ENCODE data around the gene HACD4. TPM values are rescaled to one million over a fixed set of nuclear protein-coding genes. Genes with fewer than 3 reads are reported as not detected.

Gene HACD4
- total and polyA plus RNA-seq, 2 donors (not counting 3 experiments of a cell fraction or from before 2014, with no cell fraction given): 1.3 to 1.4 TPM

GRCh38 chr9:20985851-20986600 lies 45.4 kb downstream of the HACD4 start:
- Histone ChIP-seq H3K27ac (ENCODE audit: insufficient read depth, low read depth, low read length) (no peak overlapping the region), H3K4me2 (ENCODE audit: insufficient read depth, low read length) (no peak overlapping the region), H3K36me3 (ENCODE audit: control insufficient read depth in 2 of 2, extremely low read depth in 1 of 2, insufficient read depth in 2 of 2, low read length in 2 of 2) (peaks cover 2 to 8% of the 10 kb centered on the region in 2 experiments), H3K27me3 (ENCODE audit: control insufficient read depth in 2 of 2, insufficient read depth in 2 of 2, low read length in 2 of 2) (no peaks in the 10 kb centered on the region), H3K9me1 (replicated peaks; ENCODE audit: control insufficient read depth, extremely low read depth, insufficient read depth, low read length) (no peaks in the 10 kb centered on the region), H3K4me1 (ENCODE audit: control insufficient read depth, extremely low read depth, insufficient read depth, low read length) (peaks cover 6% of the 10 kb centered on the region), H3K4me3 (replicated peaks in 1 of 3; ENCODE audit: insufficient read depth in 1 of 3, low read depth in 1 of 3, low read length in 3 of 3) (no peak overlapping the region), H3K9me3 (replicated peaks; ENCODE audit: control insufficient read depth, insufficient read depth, low read length) (no peaks in the 10 kb centered on the region), H3K9ac (replicated peaks; ENCODE audit: extremely low read depth, insufficient read depth, low read length) (no peak overlapping the region), H3K79me2 (ENCODE audit: control insufficient read depth, insufficient read depth, low read length) (no peaks in the 10 kb centered on the region), H4K20me1 (replicated peaks; ENCODE audit: control insufficient read depth, extremely low read depth, insufficient read depth, low read length) (no peaks in the 10 kb centered on the region), H2AFZ (ENCODE audit: low read depth, low read length) (no peak overlapping the region)
- ChIA-PET POLR2A (no interaction called here), CTCF (interaction anchor here (0.6 to 1.3 kb wide), 3 partner anchors 102 to 1521 kb away, joined by 3 to 4 read pairs (median 3); no protein-coding TSS in a partner anchor)
- dilution Hi-C loops (cut with MboI; ENCODE audit: extremely low pct_ligation_motif_present, low sequenced_read_pairs): no loop called here
- DNase-seq (ENCODE audit: low read depth, low spot score) (no peak), FAIRE-seq (no peak)
- intact Hi-C loops (cut with micrococcal nuclease): no loop called here
- TF ChIP-seq POLR2AphosphoS5 (IDR thresholded peaks at IDR 0.05; ENCODE audit: insufficient read depth, low read depth, low read length): no peak
- no peak for TF ChIP-seq EZH2 (IDR thresholded peaks at IDR 0.05; ENCODE audit: borderline replicate concordance, low read depth, low read length, severe bottlenecking)
- no peak for TF ChIP-seq MYC (IDR thresholded peaks at IDR 0.05; ENCODE audit: low read depth, low read length)
- TF ChIP-seq GATA2 (IDR thresholded peaks at IDR 0.05; ENCODE audit: insufficient read depth, insufficient read length, low read depth, low read length): no peak
- no peak for TF ChIP-seq FOS (IDR thresholded peaks at IDR 0.05; ENCODE audit: borderline replicate concordance, insufficient read depth, low read length)
- TF ChIP-seq POLR2A (IDR thresholded peaks at IDR 0.05; ENCODE audit: low read depth, low read length): no peak
- no peak for TF ChIP-seq CTCF (IDR thresholded peaks at IDR 0.05; ENCODE audit: extremely low read depth in 1 of 2, insufficient read depth in 1 of 2, low read depth in 1 of 2, low read length in 2 of 2)
- TF ChIP-seq MAX (IDR thresholded peaks at IDR 0.05; ENCODE audit: insufficient read depth, insufficient read length): no peak
- TF ChIP-seq JUN (IDR thresholded peaks at IDR 0.05; ENCODE audit: borderline replicate concordance, insufficient read depth, insufficient read length, low read depth): no peak
- no TSS peak for BruUV-seq (replicated peaks)
